ENCODE results near the gene EVI5.

DNA sequence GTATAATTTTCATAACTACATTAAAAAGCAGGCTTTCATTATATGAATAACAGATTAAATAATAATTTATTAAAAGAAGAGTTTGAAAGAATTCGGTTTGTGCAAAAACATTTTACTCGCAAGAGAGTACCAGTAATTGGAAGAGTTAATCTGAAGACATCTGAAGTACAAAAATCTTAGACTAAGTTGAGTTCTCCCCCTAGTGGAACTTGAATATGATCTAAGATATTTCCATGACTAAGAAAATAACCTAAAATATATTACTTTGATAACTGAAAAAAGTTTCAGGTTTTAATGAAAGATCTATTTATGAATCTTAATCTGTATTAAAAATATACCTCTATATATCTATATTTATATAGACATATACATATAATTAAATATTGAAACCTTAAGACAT lies 185.7 kb downstream of the EVI5 start:
- TF ChIP-seq, protein P1, sequence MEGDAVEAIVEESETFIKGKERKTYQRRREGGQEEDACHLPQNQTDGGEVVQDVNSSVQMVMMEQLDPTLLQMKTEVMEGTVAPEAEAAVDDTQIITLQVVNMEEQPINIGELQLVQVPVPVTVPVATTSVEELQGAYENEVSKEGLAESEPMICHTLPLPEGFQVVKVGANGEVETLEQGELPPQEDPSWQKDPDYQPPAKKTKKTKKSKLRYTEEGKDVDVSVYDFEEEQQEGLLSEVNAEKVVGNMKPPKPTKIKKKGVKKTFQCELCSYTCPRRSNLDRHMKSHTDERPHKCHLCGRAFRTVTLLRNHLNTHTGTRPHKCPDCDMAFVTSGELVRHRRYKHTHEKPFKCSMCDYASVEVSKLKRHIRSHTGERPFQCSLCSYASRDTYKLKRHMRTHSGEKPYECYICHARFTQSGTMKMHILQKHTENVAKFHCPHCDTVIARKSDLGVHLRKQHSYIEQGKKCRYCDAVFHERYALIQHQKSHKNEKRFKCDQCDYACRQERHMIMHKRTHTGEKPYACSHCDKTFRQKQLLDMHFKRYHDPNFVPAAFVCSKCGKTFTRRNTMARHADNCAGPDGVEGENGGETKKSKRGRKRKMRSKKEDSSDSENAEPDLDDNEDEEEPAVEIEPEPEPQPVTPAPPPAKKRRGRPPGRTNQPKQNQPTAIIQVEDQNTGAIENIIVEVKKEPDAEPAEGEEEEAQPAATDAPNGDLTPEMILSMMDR (IDR thresholded peaks at IDR 0.05), result peak; percentile 41
- TF ChIP-seq EZH2phosphoT487 (IDR thresholded peaks at IDR 0.05) (no peak), EZH2 (IDR thresholded peaks at IDR 0.05) (no peak)

Data from neural progenitor cell (in vitro differentiated cells).